Measurements from ENCODE around the gene FOXS1. TPM values are rescaled to one million over a fixed set of nuclear protein-coding genes. Genes with fewer than 3 reads are reported as not detected.

The FOXS1 gene
- total RNA-seq, 2 donors from 2014 or later, result not detected

DNA sequence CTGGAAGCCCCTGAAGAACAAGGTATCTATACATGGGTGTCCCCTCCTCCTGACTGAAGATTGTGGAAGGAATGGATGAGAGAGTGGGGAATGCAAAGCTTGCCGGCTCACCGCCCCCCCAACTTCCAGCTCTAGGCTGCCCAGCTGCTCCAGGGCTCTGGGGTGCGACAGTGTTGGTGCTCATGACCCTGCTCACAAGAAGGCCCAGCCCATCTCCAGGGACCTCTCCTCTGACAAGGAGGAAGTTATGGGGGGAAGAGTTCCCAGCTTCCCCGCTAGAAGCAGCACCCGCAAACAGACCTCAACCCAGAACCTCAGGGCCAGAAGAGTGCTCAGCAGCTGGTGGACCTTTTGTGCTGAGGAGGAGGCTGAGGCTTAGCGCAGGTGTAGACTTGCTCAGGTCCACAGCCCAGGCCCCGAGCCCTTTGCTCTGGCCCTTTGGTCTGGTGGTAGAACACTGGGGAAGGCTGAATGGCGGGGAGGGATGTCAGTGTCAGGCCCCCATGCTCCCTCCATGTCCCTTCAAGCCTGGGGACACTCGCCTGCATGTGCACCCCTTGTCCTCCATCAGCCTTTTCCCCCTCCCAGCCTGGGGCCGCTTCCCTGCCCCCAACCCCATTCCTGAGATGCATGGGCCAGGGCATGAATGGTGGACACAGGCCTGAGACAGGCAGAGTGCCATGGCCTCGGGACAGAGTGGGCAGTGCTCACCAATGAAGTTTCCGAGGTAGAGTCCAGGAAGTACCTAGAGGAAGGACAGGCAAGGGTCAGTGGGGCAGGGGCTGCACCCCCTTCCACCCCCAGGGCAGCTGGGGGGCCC is 23.7 kb upstream of the FOXS1 start:
- Mint-ChIP-seq H3K4me1 (ENCODE audit: low read depth) (peaks cover 13% of the 10 kb centered on the region), H3K36me3 (ENCODE audit: insufficient read depth in 2 of 2) (peaks cover 3% of the 10 kb centered on the region in 2 donors), H3K4me3 (peak overlapping the region; percentile 84 to 93), H3K27me3 (ENCODE audit: low read depth) (peaks cover 28% of the 10 kb centered on the region), H3K9me3 (no peaks in the 10 kb centered on the region), H3K27ac (no peak overlapping the region)
- ATAC-seq (replicated peaks in 1 of 2), result no peak
- no peak for DNase-seq

DNA sequence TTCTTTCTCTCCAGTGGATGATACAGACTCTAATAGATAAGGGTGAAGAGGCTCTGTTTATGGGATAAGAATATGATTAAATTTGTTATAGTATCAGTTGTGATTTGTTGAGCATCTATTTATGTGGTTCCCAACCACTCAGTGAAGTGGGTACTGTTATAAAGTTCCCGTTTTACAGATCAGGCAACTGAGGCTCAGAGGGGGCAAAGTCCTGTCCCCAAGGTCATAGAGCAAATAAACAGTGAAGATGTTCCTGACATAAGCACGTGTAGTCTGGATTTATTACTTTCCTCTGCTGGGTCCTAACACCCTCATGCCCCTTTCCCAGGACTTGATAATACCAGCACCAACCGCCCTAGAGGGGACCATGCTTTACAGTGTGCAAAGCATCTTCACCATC is 20.8 kb upstream of the FOXS1 start:
- Mint-ChIP-seq H3K4me3 (no peak overlapping the region), H3K27me3 (ENCODE audit: low read depth) (peaks cover 27% of the 10 kb centered on the region), H3K27ac (no peak overlapping the region), H3K9me3 (no peaks in the 10 kb centered on the region), H3K36me3 (ENCODE audit: insufficient read depth in 2 of 2) (peaks cover 3% of the 10 kb centered on the region in 2 donors), H3K4me1 (ENCODE audit: low read depth) (peaks cover 13% of the 10 kb centered on the region)
- no peak for ATAC-seq (replicated peaks in 1 of 2)
- DNase-seq, result no peak

DNA sequence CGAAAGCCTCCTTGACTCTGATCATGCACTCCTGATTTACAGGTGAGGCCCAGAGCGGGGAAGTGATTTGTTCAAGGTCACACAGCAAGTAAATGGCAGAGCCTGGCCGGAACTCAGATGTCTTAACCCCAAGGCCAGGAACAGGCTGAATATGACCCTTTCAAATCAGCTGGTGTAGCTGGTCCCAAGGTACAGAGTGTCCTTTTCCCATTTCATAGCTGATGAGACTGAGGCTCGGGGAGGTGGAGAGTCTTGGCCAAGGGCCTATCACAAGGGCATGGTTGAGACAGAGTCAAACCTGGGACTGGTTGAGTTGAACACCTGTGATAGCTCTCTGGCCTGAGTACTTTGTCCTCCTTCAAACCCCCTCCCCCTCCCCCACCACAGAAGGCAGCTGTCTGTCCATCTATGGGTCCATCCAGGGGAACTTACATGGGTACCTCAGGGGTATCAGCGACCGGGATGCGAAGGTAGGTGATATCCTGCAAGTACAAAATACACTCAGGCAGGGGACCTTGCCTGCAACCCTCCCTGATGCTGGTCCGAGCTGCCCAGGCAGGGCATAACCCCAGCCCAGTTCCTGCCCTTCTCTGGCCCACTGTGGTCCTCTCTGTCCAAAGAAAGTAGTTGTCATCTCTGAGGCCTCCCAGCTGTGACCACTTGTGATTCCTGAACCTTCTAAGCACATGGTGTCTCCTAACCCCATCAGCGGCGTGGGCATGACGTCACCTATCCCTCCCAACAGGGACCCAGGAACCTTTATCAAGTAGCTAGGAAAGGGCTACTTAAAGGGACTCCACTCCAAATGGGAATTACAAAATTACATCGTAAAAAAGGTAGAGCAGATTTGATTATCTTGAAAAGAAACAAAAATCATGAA is 19.4 kb upstream of the FOXS1 start:
- Mint-ChIP-seq H3K4me1 (ENCODE audit: low read depth) (peaks cover 4% of the 10 kb centered on the region), H3K9me3 (no peaks in the 10 kb centered on the region), H3K27ac (no peak overlapping the region), H3K36me3 (ENCODE audit: insufficient read depth in 2 of 2) (peaks cover under 1 to 1% of the 10 kb centered on the region in 2 donors), H3K27me3 (ENCODE audit: low read depth) (peaks cover 26% of the 10 kb centered on the region), H3K4me3 (no peak overlapping the region)
- DNase-seq (no peak), ATAC-seq (replicated peaks in 1 of 2) (no peak)

DNA sequence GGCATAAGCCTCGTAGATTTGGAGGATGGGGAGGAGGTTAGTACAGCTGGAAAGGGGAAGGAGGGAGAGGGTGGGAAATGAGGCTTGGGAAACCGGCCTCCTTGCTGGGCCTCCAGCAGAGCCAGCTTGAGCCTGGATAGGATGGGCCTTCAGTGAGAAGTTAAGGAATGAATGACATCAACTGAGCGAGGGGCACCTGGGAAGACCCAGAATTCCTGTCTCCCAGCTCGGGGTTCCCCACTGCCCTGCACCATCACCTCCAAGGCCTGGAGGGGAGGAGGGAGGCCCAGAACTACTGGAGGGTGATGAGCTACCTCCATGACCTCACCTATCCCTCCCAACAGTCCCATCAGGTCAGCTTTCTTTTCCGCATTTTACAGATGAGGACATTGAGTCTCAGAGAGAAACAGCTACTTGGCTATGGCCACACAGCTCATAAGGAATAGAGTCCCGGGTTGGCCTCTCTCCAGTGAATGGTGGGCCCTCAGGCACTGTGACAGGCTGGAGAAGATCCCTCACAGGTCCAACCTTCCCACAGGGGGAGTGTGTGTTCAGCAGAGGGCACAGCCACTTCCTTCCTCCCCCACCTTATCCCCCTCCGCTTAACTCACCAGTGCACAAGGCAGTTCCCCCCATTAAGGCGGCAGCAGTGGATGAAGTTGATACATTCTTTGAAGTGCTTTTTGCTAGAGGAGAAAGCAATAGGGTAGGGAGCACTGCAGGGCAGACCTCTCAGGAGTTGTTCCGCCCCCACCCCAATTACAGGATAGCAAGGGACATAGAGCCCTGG is 18.1 kb upstream of the FOXS1 start:
- Mint-ChIP-seq H3K4me1 (ENCODE audit: low read depth) (peaks cover 4% of the 10 kb centered on the region), H3K36me3 (ENCODE audit: insufficient read depth in 2 of 2) (no peaks in the 10 kb centered on the region), H3K27ac (no peak overlapping the region), H3K9me3 (no peaks in the 10 kb centered on the region), H3K27me3 (ENCODE audit: low read depth) (peaks cover 30% of the 10 kb centered on the region), H3K4me3 (no peak overlapping the region)
- ATAC-seq (replicated peaks in 1 of 2) (no peak), DNase-seq (no peak)

DNA sequence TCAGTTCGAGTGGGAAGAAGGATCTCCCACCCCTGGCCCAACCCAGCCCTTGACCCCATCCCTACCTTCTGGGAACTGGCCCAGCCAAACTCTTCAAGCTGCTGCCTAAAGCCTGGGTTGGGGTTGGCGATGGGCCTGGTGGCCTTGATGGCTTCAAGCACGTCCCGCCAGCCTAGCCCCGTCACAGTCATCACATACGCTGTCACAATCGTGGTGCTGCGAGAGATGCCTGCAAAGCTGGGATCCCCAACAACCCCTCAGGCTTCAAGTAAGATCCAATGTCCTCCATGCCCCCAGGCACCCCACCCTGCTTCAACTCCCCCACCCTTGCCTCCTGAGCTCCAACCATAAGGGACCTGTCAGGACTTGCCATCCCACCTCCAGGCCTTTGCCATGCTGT is 17.1 kb upstream of the FOXS1 start:
- Mint-ChIP-seq H3K27me3 (ENCODE audit: low read depth) (peaks cover 30% of the 10 kb centered on the region), H3K4me3 (no peak overlapping the region), H3K36me3 (ENCODE audit: insufficient read depth in 2 of 2) (no peaks in the 10 kb centered on the region), H3K9me3 (no peaks in the 10 kb centered on the region), H3K27ac (no peak overlapping the region), H3K4me1 (ENCODE audit: low read depth) (peaks cover 5% of the 10 kb centered on the region)
- no peak for ATAC-seq (replicated peaks in 1 of 2)
- no peak for DNase-seq

DNA sequence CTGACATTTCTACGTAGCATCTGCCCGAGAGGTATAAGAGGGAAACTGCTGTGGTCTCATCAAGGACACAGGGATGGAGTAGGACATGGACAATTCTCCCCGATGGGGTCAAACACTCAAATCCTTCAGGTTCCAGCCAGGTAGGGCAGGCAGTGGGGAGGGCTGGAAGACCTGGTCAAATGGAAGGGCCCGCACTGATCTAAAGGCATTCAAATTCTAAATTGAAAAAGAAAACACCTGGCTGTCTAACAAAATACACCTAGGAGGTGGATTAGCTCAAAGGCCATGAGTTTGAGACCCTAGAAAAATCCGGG is 16.7 kb upstream of the FOXS1 start:
- peak overlapping the region; percentile 59 to 81 for H3K4me3 Mint-ChIP-seq
- H3K27ac Mint-ChIP-seq, result no peak overlapping the region
- peaks cover 5% of the 10 kb centered on the region for H3K4me1 Mint-ChIP-seq (ENCODE audit: low read depth)
- no peaks in the 10 kb centered on the region for H3K9me3 Mint-ChIP-seq
- ATAC-seq (replicated peaks in 1 of 2) (no peak), DNase-seq (no peak)
- H3K27me3 Mint-ChIP-seq (ENCODE audit: low read depth), result peaks cover 30% of the 10 kb centered on the region
- H3K36me3 Mint-ChIP-seq (ENCODE audit: insufficient read depth in 2 of 2), result no peaks in the 10 kb centered on the region

DNA sequence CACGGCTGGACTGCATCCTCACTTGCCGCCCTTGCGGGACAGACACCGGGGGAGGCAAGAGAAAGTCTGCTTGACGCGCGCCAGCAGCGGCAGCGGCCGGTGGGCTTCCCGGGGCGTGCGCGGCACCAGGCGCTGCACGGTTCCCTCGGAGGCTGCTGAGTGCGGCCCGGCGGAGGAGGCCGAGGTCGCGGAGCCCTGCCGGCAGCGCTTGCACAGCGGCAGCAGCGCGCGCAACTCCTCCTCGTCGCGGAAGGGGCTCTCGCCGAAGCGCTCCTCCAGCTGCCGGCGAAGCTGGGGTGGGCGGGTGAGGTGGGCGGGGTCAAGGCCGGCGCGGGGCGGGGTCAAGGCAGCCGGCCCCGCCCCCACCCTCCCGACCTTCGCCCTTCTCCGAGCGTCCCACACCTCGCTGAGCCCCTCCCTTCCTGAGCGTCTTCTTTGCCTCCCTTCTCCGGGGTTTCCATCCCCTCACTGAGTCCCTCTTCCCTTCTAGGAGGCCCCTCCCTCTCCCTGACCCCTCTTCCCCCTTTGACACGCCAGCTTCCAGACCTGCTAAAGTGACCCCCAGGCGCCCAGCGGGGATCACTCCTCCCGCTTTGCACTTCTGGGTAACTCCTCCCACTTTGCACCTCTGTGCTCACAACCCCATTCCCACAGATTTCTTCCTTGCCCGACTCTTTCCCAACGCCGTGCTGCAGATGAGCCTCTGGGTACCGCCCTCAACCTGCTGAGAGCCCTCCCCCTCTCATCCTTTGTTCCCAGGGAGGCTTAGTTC is 16.2 kb upstream of the FOXS1 start:
- Mint-ChIP-seq H3K4me3 (peak overlapping the region; percentile 59 to 81), H3K27me3 (ENCODE audit: low read depth) (peaks cover 30% of the 10 kb centered on the region), H3K36me3 (ENCODE audit: insufficient read depth in 2 of 2) (no peaks in the 10 kb centered on the region), H3K27ac (no peak overlapping the region), H3K9me3 (no peaks in the 10 kb centered on the region), H3K4me1 (ENCODE audit: low read depth) (peaks cover 5% of the 10 kb centered on the region)
- ATAC-seq (replicated peaks in 1 of 2) (peak; percentile 89 to 91), DNase-seq (peak; percentile 68 to 76)

DNA sequence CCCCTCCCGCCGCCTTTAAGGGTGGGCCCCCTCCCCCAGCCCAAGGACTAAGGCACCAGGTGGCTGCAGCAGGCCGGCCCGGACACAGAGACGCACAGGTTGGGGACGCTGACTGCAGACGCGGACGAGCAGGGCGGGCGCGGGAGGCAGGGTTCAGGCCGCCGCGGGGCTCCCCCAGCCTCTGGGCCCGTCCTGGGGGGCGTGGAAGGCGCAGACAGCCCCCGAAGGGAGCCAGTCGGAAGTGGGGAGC is 15.7 kb upstream of the FOXS1 start:
- ATAC-seq (replicated peaks in 1 of 2), result peak in 1 of 2 donors; percentile 47

DNA sequence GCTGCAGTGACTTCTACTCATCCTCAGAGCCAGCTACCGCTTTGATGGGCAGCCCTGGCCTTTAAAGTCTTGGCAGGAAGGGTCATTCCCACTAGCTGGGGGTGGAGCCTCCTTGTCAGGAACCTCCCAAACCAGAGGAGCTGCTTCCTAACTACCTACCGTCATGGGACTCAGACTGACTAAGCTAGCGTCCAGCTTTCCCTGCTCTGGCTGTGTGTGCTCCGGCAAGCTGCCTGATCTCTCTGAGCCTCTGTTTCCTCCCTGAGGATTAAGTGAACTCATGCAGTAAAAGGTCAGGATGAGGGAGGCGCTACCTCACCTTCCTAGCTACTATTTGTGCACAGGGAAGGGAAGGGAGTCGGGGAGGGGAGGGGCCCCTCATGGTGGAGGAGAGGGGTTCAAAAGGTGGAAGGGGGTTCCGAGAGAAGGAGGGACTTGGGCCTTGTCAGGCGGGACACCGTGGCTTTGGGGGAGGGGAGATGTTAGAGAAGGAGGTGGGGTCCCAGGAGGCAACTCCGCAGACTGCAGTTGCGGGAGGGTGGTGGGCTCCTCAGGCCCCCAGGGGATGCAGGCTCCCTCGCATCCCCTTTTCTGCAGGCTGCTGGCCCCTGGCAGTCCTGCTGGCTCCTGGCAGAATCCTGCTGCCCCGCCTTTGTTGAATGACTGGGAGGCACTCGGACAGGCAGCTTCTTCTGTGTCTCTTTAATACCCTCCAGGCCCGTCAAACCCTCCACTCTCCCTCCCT is 15.2 kb upstream of the FOXS1 start:
- ATAC-seq (replicated peaks in 1 of 2), result no peak
- Mint-ChIP-seq H3K4me3 (peak overlapping the region; percentile 28 to 55), H3K36me3 (ENCODE audit: insufficient read depth in 2 of 2) (no peaks in the 10 kb centered on the region), H3K27ac (no peak overlapping the region), H3K27me3 (ENCODE audit: low read depth) (peaks cover 30% of the 10 kb centered on the region), H3K9me3 (no peaks in the 10 kb centered on the region), H3K4me1 (ENCODE audit: low read depth) (peaks cover 5% of the 10 kb centered on the region)
- DNase-seq, result no peak

More for the DNA sequence above, 15.7 kb upstream of the FOXS1 start:
- Mint-ChIP-seq H3K27me3 (ENCODE audit: low read depth) (peaks cover 30% of the 10 kb centered on the region), H3K4me1 (ENCODE audit: low read depth) (peaks cover 5% of the 10 kb centered on the region), H3K9me3 (no peaks in the 10 kb centered on the region), H3K36me3 (ENCODE audit: insufficient read depth in 2 of 2) (no peaks in the 10 kb centered on the region), H3K4me3 (peak overlapping the region; percentile 28 to 55), H3K27ac (no peak overlapping the region)
- no peak for DNase-seq

DNA sequence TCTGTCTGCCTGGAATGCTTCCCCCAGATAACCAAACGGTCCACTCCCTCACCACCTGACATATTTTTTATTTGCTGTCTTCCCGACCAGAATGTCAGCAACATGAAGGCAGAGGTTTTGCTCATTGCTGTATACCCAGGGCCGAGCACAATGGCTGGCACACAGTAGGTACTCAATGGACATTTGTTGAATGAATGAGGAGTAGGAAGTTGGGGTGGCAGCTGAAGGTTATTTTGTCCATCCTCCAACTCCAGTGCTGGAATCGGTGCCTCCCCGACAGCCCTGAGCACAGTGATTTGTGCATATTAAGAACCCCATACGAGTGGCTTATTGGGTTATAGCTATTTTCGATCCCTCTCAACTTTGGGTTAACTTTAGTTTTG is 14.6 kb upstream of the FOXS1 start:
- Mint-ChIP-seq H3K36me3 (ENCODE audit: insufficient read depth in 2 of 2) (no peaks in the 10 kb centered on the region), H3K4me3 (no peak overlapping the region), H3K27ac (no peak overlapping the region), H3K27me3 (ENCODE audit: low read depth) (peaks cover 30% of the 10 kb centered on the region), H3K9me3 (no peaks in the 10 kb centered on the region), H3K4me1 (ENCODE audit: low read depth) (peaks cover 5% of the 10 kb centered on the region)
- no peak for DNase-seq
- ATAC-seq (replicated peaks in 1 of 2), result no peak

DNA sequence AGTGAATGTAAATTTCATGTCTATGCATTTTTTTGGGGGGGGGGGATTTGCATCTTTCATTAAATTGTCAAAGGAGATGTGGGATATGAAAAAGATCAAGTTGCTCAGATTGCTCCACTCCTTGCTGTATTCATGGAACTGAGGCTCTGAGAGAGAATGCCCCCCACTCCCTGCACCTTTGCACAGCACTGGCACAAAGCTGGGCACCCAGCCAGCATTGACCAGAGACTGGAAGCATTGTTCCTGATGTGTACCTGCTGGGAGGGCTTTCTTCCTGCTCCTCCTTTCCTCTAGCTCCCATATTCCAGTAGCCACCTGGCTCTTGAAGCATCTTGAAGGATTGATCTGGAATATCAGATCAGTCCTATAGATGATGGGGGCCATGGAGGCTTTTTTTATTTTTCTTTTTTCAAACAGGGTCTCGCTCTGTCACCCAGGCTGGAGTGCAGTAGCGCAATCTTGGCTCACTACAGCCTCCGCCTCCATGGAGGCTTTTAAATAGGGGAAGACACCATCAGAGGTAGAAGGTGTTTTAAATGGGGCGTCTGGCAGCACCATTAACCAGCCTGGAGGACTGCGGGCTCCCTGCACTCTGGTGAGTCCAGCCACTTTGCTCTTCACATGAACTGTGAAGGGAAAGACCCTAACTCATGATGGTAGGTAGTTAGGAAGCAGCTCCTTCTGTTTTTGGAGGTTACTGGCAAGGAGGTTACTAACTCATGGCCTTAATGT is 14.0 kb upstream of the FOXS1 start:
- no peak for DNase-seq
- peaks cover 5% of the 10 kb centered on the region for H3K4me1 Mint-ChIP-seq (ENCODE audit: low read depth)
- H3K9me3 Mint-ChIP-seq, result no peaks in the 10 kb centered on the region
- ATAC-seq (replicated peaks in 1 of 2), result no peak
- no peaks in the 10 kb centered on the region for H3K36me3 Mint-ChIP-seq (ENCODE audit: insufficient read depth in 2 of 2)
- H3K27me3 Mint-ChIP-seq (ENCODE audit: low read depth), result peaks cover 30% of the 10 kb centered on the region
- no peak overlapping the region for H3K27ac Mint-ChIP-seq
- no peak overlapping the region for H3K4me3 Mint-ChIP-seq

DNA sequence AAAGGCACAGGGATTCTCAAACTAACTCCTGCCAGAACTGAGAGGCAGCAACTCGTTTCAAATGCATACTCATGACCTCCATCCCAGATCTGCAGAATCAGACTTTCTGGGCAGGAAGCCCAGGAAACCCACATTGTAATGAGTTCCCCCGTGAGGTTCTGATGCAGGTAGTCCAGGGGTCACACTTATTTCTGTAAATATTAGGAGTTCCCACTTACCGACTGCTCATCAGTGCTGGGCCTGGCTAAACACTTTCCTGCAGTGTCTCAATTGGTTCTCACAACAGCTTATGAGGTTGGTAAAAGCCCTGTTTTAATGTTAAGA is 13.3 kb upstream of the FOXS1 start:
- Mint-ChIP-seq H3K9me3 (no peaks in the 10 kb centered on the region), H3K4me3 (no peak overlapping the region), H3K27me3 (ENCODE audit: low read depth) (peaks cover 30% of the 10 kb centered on the region), H3K27ac (no peak overlapping the region), H3K36me3 (ENCODE audit: insufficient read depth in 2 of 2) (no peaks in the 10 kb centered on the region), H3K4me1 (ENCODE audit: low read depth) (peaks cover 5% of the 10 kb centered on the region)
- ATAC-seq (replicated peaks in 1 of 2) (no peak), DNase-seq (no peak)
